NCI-H146 (cell line): ENCODE results near the gene TANGO6.
A peak's percentile ranks its signal among the peaks of the same experiment; 100 is the strongest.

Source experiments
- DNase-seq: peaks from one replicate; lab custom pipeline; 2025; lab: John Stamatoyannopoulos, UW

The TANGO6 gene

DNA sequence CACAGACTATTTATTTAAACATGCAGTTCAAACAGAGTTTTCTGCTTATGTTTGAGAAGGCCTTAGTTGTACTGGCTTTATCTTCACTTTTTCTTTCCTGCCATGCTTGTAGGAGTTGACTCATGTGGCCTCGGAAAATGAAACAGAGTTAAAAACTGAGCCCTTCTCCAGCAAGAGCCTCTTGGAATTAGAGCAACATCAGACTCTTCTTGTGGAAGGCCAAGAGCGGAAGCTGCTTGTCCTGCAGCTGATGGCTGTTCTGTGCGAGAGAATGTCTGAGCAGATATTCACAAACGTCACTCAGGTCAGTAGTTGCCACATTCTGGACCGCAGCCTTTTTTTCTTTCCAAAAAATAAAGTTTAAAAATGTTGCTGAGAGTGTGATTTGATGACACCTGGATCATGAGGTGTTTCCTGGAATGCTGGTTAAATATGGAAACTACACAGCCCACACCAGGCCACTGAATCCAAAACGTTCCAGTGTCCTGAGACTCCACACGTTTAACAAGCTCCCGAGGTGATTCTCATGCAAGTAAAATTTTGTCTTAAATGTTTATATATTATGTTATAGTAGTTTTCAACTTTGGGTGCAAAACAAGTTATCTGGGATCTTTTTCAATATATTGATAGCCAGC lies 65.9 kb downstream of the TANGO6 start:
- no peak for DNase-seq

DNA sequence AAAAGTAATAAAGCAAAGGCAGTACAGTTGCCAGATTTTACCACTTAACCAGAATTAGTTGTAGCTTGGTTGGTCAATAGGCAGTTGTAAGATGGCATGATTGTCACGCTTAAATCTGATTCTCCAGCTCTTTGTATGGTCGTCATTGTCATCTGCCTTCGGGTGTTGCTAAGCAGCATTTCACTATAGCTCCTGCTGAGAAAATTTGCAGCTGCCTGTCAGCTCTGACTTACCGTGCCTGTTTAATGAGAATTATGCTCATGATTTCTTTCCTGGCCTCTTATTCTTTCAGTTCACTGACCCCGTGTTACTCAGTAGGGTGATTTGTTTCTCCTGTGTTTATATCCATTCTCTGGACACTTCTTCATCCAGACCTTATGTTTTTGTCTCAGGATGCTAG lies 66.7 kb downstream of the TANGO6 start:
- DNase-seq: peak; percentile 82

DNA sequence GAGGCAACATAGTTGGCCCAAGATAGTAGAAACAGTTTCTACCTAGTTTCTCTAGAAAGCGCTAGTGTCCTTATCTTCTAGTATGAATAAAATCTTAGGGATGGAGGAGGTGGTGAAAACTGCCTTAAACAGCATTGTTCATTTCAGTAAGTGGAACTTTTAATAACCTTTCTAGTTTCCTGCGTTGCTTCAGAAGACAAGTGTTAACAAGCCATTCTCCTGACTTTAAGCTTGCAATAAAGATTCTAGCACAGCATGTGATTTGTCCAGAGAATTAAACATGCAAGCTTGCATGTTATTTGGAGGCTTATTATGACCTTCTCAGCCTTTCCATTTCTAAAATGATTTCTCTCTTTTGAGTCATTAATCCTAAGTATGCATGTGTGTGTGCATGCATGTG lies 72.3 kb downstream of the TANGO6 start:
- no peak for DNase-seq

- DNase-seq: no peak
Observed at GRCh38 chr16:68917541-68917940, 74.2 kb downstream of the TANGO6 start.

GRCh38 chr16:68920349-68920748 lies 77.0 kb downstream of the TANGO6 start:
- DNase-seq: no peak

DNA sequence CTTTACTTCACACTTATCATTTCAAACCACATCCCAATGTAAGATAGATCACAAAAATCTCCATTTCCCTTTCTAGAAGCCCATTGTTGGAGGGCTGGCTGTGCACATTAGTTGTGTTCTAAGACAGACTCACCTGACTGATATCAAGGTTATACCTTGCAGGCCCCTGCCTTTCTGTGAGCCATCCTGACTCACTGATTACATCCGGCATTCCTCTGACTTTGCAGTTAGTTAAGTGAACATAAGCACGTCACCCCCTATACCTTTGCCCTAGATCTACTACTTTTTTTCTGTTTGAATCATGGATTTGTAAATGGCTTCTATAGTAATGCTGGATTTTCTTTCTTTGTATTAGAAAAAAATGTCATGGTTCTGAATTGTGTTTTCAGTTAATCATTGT lies 78.3 kb downstream of the TANGO6 start:
- DNase-seq: no peak

- DNase-seq: no peak
Observed at GRCh38 chr16:68923116-68923515, 79.8 kb downstream of the TANGO6 start.

DNA sequence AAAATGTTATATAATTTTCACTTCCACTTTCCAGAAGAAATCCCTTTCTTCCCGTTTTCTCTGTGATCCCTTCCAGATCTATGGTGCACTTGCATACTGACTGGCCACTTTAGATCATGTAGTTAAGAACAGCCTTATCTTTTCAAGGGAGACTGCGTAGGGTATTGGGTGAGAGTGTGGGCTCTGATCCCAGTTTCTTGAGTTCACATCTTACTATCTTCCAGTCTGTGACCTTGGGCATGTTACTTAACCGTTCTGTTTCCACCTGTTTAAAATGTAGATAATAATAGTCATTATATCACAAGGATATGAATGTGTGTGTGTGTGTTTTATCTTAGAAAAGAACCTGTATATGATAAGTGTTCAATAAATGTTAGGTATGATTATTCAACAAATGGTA lies 83.7 kb downstream of the TANGO6 start:
- DNase-seq: no peak

DNA sequence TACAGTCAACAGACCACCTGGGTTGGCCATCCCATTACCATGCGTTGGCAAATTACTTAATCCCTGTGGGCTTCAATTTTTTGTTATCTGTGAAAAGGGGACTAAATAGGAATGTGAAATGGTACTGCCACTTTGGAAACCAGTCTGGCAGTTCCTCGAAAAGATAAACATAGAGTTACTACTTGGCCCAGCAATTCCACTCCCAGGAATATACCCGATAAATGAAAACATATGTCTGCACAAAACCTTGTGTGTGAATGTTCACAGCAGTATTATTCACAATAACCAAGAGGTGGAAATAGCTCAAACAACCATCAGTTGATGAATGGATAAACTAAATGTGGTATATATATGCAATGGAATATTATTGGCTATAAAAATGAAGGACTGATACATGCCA lies 87.9 kb downstream of the TANGO6 start:
- DNase-seq: no peak

DNA sequence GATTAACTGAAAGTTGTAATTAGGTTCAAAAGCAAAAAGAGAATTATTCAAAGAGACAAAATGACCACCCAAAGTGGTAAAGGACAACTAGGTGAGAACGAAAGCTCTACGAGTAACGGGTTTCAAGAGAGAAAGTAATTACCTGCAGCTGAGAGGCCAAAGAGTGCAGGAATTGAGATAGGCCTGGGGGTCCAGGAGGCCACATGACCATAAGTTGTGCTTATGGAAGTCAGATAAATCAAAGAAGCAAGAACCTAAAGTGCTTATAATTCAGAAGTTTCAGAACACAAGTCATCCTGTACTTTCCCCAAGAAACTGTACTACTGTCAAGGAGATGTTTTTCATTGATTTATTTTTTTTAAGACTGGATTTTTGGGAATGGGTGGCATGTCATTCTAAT lies 91.1 kb downstream of the TANGO6 start:
- DNase-seq: no peak

DNA sequence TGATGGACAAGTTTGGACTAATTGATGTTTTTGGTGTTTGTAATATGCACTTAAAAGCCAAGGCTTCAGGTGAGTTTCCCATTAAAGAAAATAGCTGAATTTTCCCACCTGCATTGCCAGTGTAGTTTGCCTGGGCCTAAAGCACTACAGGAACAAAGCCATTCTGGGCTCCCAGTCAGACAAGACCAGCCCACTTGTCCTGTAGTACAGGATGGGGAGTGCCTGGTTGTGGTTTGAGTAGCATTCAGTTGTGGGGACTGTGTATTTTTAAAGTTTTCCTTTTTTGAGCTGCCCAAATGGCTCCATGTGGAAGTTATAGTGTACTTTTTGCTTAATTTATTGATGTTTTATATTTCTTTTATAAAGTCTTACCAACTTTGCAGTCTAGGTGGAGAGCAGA lies 91.7 kb downstream of the TANGO6 start:
- no peak for DNase-seq

GRCh38 chr16:68936736-68937631 lies 93.7 kb downstream of the TANGO6 start:
- no peak for DNase-seq

GRCh38 chr16:68939692-68940320 lies 96.5 kb downstream of the TANGO6 start:
- no peak for DNase-seq

GRCh38 chr16:68940816-68941215 lies 97.5 kb downstream of the TANGO6 start:
- DNase-seq: no peak

DNA sequence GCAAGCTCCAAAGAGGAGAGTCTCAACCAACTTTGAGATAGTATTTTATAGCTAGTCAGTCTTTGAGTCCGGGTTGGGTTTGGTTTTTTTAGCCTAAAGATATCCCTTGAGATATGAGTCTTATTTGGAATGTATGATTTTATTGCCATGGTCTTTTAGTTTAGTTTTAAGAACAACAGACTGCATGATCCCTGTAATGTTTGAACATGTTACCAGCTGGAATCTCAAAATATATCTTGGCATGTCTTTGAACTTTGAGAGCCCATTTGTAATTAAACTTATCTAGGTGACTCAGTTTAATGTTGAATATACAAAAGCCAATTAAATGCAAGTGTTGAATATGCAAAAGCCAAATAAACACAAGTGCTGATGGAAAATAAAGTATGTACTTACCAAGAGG lies 100.6 kb downstream of the TANGO6 start:
- DNase-seq: no peak

- DNase-seq: no peak
Observed at GRCh38 chr16:68948230-68948910, 105.0 kb downstream of the TANGO6 start.

- no peak for DNase-seq
Observed at GRCh38 chr16:68951991-68952877, 108.9 kb downstream of the TANGO6 start.

DNA sequence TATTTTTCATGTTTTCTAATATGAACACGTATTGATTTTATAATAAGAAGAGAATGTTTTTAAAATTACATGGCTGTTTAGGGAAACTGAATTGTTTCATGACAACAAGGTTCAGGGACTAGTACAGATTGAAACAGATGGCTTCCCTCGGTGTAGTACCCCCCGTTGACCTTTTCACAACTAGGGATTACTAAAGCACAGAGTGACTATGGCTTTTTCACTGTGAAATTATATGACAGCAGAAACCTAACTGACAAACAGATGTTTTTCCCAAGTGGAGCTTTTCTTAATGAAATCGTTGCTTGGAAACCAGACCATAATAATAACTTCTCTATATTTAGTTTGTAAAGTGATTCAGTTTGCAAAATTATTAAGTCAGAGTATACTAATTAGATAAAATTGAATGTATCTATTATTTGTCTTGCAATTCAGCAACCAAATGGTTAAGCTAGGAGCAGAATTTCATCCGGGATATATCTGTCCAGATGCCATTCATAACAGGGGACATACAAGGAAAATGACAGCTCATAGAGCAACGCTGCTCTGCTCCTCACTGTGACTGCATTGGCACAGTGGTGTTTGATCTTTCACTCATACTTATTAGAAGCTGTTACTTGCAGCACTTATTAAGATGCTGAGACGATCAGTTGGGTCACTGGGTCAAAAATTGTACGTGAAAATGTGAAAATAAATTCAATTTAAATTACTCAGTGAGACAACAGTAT lies 111.7 kb downstream of the TANGO6 start:
- DNase-seq: peak; percentile 57

- no peak for DNase-seq
Observed at GRCh38 chr16:68960910-68961309, 117.6 kb downstream of the TANGO6 start.

GRCh38 chr16:68961778-68962402 lies 118.6 kb downstream of the TANGO6 start:
- no peak for DNase-seq
